Measurements from ENCODE around the gene KIAA1755.

DNA sequence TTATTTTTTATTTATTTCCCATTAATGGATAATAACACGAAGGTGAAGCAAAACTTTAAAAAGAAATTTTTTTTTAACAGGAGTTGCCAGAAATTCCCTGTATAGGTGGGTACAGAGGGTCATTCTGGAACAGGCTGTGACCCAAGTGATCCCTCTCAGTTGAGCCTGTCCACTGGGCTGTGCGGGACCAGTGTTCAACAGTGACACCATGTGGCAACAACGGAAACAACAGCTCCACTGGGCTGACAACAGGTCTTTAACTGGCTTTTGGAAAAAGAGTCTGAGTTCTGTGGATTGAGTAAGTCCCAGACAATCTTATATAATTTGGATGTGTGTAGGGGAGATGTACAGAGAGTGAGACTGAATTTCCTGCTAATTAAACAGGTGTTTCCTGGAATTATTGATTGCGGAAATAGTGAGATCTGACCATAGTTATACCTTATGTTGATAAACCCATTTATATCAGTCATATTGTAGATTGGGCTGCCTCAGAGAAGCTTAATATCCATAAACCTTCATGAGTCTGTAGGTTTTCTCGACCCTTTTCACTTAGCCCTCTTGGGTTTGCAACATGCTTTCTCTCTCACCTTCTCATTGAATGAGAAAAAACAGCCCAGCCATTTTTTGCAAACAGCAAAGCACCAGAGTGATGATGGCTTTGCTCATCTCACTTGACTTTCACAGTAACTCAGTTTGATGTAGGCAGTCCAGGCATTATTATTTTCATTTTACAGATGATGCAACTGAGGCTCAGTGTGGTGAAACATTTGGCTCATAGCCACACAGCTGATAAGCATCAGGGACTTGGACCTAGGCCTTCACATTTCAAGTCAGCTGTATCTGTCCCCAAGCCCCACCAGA lies 17.5 kb downstream of the KIAA1755 start:
- no peak for TF ChIP-seq POLR2A (IDR thresholded peaks at IDR 0.05; ENCODE audit: low read depth, low read length)
- TF ChIP-seq, protein P1, sequence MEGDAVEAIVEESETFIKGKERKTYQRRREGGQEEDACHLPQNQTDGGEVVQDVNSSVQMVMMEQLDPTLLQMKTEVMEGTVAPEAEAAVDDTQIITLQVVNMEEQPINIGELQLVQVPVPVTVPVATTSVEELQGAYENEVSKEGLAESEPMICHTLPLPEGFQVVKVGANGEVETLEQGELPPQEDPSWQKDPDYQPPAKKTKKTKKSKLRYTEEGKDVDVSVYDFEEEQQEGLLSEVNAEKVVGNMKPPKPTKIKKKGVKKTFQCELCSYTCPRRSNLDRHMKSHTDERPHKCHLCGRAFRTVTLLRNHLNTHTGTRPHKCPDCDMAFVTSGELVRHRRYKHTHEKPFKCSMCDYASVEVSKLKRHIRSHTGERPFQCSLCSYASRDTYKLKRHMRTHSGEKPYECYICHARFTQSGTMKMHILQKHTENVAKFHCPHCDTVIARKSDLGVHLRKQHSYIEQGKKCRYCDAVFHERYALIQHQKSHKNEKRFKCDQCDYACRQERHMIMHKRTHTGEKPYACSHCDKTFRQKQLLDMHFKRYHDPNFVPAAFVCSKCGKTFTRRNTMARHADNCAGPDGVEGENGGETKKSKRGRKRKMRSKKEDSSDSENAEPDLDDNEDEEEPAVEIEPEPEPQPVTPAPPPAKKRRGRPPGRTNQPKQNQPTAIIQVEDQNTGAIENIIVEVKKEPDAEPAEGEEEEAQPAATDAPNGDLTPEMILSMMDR (conservative IDR thresholded peaks at IDR 0.05; ENCODE audit: low read depth, low read length): peak; percentile 42
- TF ChIP-seq, protein P2, sequence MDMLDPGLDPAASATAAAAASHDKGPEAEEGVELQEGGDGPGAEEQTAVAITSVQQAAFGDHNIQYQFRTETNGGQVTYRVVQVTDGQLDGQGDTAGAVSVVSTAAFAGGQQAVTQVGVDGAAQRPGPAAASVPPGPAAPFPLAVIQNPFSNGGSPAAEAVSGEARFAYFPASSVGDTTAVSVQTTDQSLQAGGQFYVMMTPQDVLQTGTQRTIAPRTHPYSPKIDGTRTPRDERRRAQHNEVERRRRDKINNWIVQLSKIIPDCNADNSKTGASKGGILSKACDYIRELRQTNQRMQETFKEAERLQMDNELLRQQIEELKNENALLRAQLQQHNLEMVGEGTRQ (IDR thresholded peaks at IDR 0.05; ENCODE audit: low read depth, low read length): no peak

All from IMR-90 (cell line).